Endothelial cell of umbilical vein (primary cell): ENCODE results near the gene DIPK1A. TPM values are rescaled to one million over a fixed set of nuclear protein-coding genes. Genes with fewer than 3 reads are reported as not detected.

Experiments
- BruUV-seq: library from RNA; stranded (reverse); fragments of 400-500 nt; replicated peaks from 2 replicates; lab custom pipeline; 2021; lab: Mats Ljungman, UMichigan
- CTCF ChIA-PET: fragments of 300-600, 350-600 bp; sonication (Branson Sonifier 250); formaldehyde crosslinking; loops from one replicate; lab custom pipeline; 2021; ENCODE audit warnings: antibody characterized with exemption, inconsistent platforms; lab: Charles Lee
- POLR2A ChIA-PET: fragments of 300-600, 350-600 bp; sonication (Branson Sonifier 250); formaldehyde crosslinking; loops from one replicate; lab custom pipeline; 2021; ENCODE audit warnings: antibody characterized with exemption, inconsistent platforms; lab: Charles Lee
- DNase-seq: peaks from one replicate; pipeline ENCODE4 v3.0.0-alpha.2; 2011; ENCODE audit warnings: low read depth, low spot score
- FAIRE-seq: peaks from 2 replicates; lab custom pipeline; 2011; peaks lifted over from hg19 to GRCh38; lab: Jason Lieb, UNC
- H2AFZ ChIP-seq: 2 replicates; pipeline ENCODE4 v1.6.0; 2012; ENCODE audit warnings: low read depth, low read length, control low read depth, inconsistent platforms
- H3K27ac ChIP-seq: 2 replicates; pipeline ENCODE4 v1.5.1; 2011; ENCODE audit warnings: low read depth, mild to moderate bottlenecking, control low read depth, low read length, moderate library complexity; ENCODE audit not compliant: insufficient read depth
- H3K27me3 ChIP-seq, 2 experiments: 2 replicates each; pipeline versions ENCODE4 v1.6.0 to v1.6.1; 2011; ENCODE audit warnings: low read length in 2 of 2, mixed read lengths in 1 of 2; ENCODE audit not compliant: control insufficient read depth in 2 of 2, insufficient read depth in 2 of 2
- H3K36me3 ChIP-seq, 2 experiments: 2 replicates in 1 of 2; 3 replicates in 1 of 2; pipeline ENCODE4 v1.5.1; 2011; ENCODE audit warnings: low read length in 2 of 2, mild to moderate bottlenecking in 1 of 2, moderate library complexity in 1 of 2; ENCODE audit not compliant: control insufficient read depth in 2 of 2, insufficient read depth in 2 of 2; ENCODE audit errors: extremely low read depth in 1 of 2
- H3K4me1 ChIP-seq: 3 replicates; pipeline ENCODE4 v1.5.1; 2011; ENCODE audit warnings: mild to moderate bottlenecking, low read length; ENCODE audit not compliant: control insufficient read depth, insufficient read depth; ENCODE audit errors: extremely low read depth
- H3K4me2 ChIP-seq: 2 replicates; pipeline ENCODE4 v1.6.1; 2011; ENCODE audit warnings: low read length, control low read depth, mixed read lengths; ENCODE audit not compliant: insufficient read depth
- H3K4me3 ChIP-seq, 3 experiments: fragments of 200-600 bp in 1 of 3; sonication (generic), shearing (Covaris generic) in 1 of 3; replicated peaks in 1 of 3; 2 replicates each; pipeline ENCODE4 v1.5.1; 2011 to 2016; ENCODE audit warnings: control low read depth in 3 of 3, low read length in 3 of 3, mild to moderate bottlenecking in 2 of 3, inconsistent platforms in 1 of 3, low read depth in 1 of 3, moderate library complexity in 1 of 3; ENCODE audit not compliant: insufficient read depth in 1 of 3
- H3K79me2 ChIP-seq: 2 replicates; pipeline ENCODE4 v1.6.0; 2012; ENCODE audit warnings: low read length, inconsistent platforms; ENCODE audit not compliant: control insufficient read depth, insufficient read depth
- H3K9ac ChIP-seq: replicated peaks from 2 replicates; pipeline ENCODE3; 2011; ENCODE audit warnings: low read length, control low read depth; ENCODE audit not compliant: insufficient read depth; ENCODE audit errors: extremely low read depth
- H3K9me1 ChIP-seq: replicated peaks from 3 replicates; pipeline ENCODE4 v1.6.0; 2011; ENCODE audit warnings: mild to moderate bottlenecking, low read length; ENCODE audit not compliant: control insufficient read depth, insufficient read depth; ENCODE audit errors: extremely low read depth
- H3K9me3 ChIP-seq: replicated peaks from 2 replicates; pipeline ENCODE4 v1.5.1; 2012; ENCODE audit warnings: low read length, inconsistent platforms; ENCODE audit not compliant: control insufficient read depth, insufficient read depth
- H4K20me1 ChIP-seq: replicated peaks from 2 replicates; pipeline ENCODE3; 2011; ENCODE audit warnings: mild to moderate bottlenecking, low read length; ENCODE audit not compliant: control insufficient read depth, insufficient read depth; ENCODE audit errors: extremely low read depth
- CTCF ChIP-seq, 2 donors: IDR thresholded peaks; 1 replicate in 1 of 2; 2 replicates in 1 of 2; pipeline ENCODE4 v1.5.1; 2011; ENCODE audit warnings: low read length in 2 of 2, mild to moderate bottlenecking in 2 of 2, moderate library complexity in 2 of 2, control low read depth in 1 of 2, inconsistent platforms in 1 of 2, low read depth in 1 of 2; ENCODE audit not compliant: insufficient read depth in 1 of 2; ENCODE audit errors: extremely low read depth in 1 of 2
- EZH2 ChIP-seq: IDR thresholded peaks from 2 replicates; pipeline ENCODE4 v1.6.1; 2012; ENCODE audit warnings: borderline replicate concordance, low read depth, mild to moderate bottlenecking, moderate library complexity, low read length, inconsistent platforms; ENCODE audit not compliant: severe bottlenecking
- FOS ChIP-seq: IDR thresholded peaks from 2 replicates; pipeline ENCODE4 v1.6.1; 2011; ENCODE audit warnings: mild to moderate bottlenecking, low read length, moderate library complexity, borderline replicate concordance; ENCODE audit not compliant: insufficient read depth
- GATA2 ChIP-seq: IDR thresholded peaks from 2 replicates; pipeline ENCODE4 v1.7.0; 2011; ENCODE audit warnings: low read depth, mild to moderate bottlenecking, moderate library complexity, mixed read lengths, low read length; ENCODE audit not compliant: insufficient read length, insufficient read depth
- JUN ChIP-seq: IDR thresholded peaks from 2 replicates; pipeline ENCODE4 v1.6.1; 2011; ENCODE audit warnings: borderline replicate concordance, low read depth; ENCODE audit not compliant: insufficient read length, insufficient read depth
- MAX ChIP-seq: IDR thresholded peaks from 2 replicates; pipeline ENCODE4 v1.6.1; 2011; ENCODE audit not compliant: insufficient read depth, insufficient read length
- MYC ChIP-seq: IDR thresholded peaks from one replicate; pipeline ENCODE4 v1.6.1; 2011; ENCODE audit warnings: mild to moderate bottlenecking, low read depth, low read length
- POLR2A ChIP-seq: IDR thresholded peaks from 2 replicates; pipeline ENCODE4 v1.6.1; 2012; ENCODE audit warnings: low read depth, mild to moderate bottlenecking, control low read depth, low read length
- POLR2AphosphoS5 ChIP-seq: IDR thresholded peaks from 2 replicates; pipeline ENCODE4 v1.6.1; 2012; ENCODE audit warnings: low read depth, mild to moderate bottlenecking, control low read depth, low read length, moderate library complexity; ENCODE audit not compliant: insufficient read depth
- dilution Hi-C: fragments of 300-500 bp; cut with MboI; formaldehyde crosslinking; loops from one replicate; pipeline ENCODE4 v1.15.0; 2019; ENCODE audit warnings: low sequenced_read_pairs; ENCODE audit not compliant: extremely low pct_ligation_motif_present
- intact Hi-C: fragments of 100-400 bp; cut with micrococcal nuclease; formaldehyde crosslinking; loops from one replicate; pipeline ENCODE4 v1.10.0; 2022
- polyA plus RNA-seq, 4 experiments: library from polyadenylated mRNA; depleted of rRNA in 3 of 4; stranded (reverse) in 3 of 4; unstranded in 1 of 4; fragments of >200 nt; gene quantifications; 2 replicates each; pipeline versions ENCODE4 v1.2.1 to v1.2.3, GENCODE V29; 2011 to 2012; ENCODE audit warnings: missing spikeins in 1 of 4
- total RNA-seq: library from RNA; stranded (reverse); gene quantifications from 2 replicates; pipeline ENCODE4 v1.2.3, GENCODE V29; 2021

DIPK1A gene
- total and polyA plus RNA-seq, 2 donors (not counting 3 experiments of a cell fraction or from before 2014, with no cell fraction given): 0.25 to 0.93 TPM

- H3K4me3 ChIP-seq: no peak overlapping the region
- H3K9me3 ChIP-seq: no peaks in the 10 kb centered on the region
- H3K9me1 ChIP-seq: no peaks in the 10 kb centered on the region
- DNase-seq: no peak
- POLR2A ChIA-PET: no interaction called here
- TF ChIP-seq POLR2A: no peak
- no peak for TF ChIP-seq MYC
- TF ChIP-seq EZH2: no peak
- no peak for TF ChIP-seq CTCF (IDR thresholded peaks at IDR 0.05; ENCODE audit: extremely low read depth in 1 of 2, insufficient read depth in 1 of 2, low read depth in 1 of 2, low read length in 2 of 2)
- TF ChIP-seq JUN: no peak
- no peak for TF ChIP-seq POLR2AphosphoS5
- no peak for TF ChIP-seq FOS
- no peak for TF ChIP-seq GATA2
- TF ChIP-seq MAX: no peak
- H3K9ac ChIP-seq: no peak overlapping the region
- CTCF ChIA-PET: no interaction called here
- dilution Hi-C loops: no loop called here
- no TSS peak for BruUV-seq
- intact Hi-C loops: no loop called here
- no peak overlapping the region for H2AFZ ChIP-seq
- no peaks in the 10 kb centered on the region for H3K4me1 ChIP-seq
- FAIRE-seq: no peak
- no peaks in the 10 kb centered on the region for H4K20me1 ChIP-seq
- no peaks in the 10 kb centered on the region for H3K36me3 ChIP-seq
- H3K27me3 ChIP-seq: peaks cover 0 to 2% of the 10 kb centered on the region in 2 experiments
- H3K79me2 ChIP-seq: no peaks in the 10 kb centered on the region
- H3K27ac ChIP-seq: no peak overlapping the region
- H3K4me2 ChIP-seq: no peak overlapping the region
Observed at GRCh38 chr1:92870591-92870990, 90.7 kb downstream of the DIPK1A start.
